KMS-11 (cell line): ENCODE data around the gene HSP90AB1.

ENCODE experiments used
- H2AFZ ChIP-seq: fragments of 200-600 bp; sonication (generic); 2 replicates; pipeline ENCODE4 v1.6.1; 2016; ENCODE audit warnings: antibody characterized with exemption, mixed run types, low read depth
- H3K27ac ChIP-seq: fragments of 200-600 bp; sonication (generic); 2 replicates; pipeline ENCODE4 v1.6.1; 2016; ENCODE audit warnings: mild to moderate bottlenecking, mixed run types
- H3K27me3 ChIP-seq: fragments of 200-600 bp; sonication (generic); 2 replicates; pipeline ENCODE4 v1.6.1; 2017; ENCODE audit warnings: mild to moderate bottlenecking, low read depth, mixed run types, moderate library complexity; ENCODE audit not compliant: insufficient read depth
- H3K36me3 ChIP-seq: fragments of 200-600 bp; sonication (generic); 2 replicates; pipeline ENCODE4 v1.6.1; 2017; ENCODE audit warnings: mild to moderate bottlenecking, mixed run types; ENCODE audit not compliant: insufficient read depth
- H3K4me1 ChIP-seq: fragments of 200-600 bp; sonication (generic); 2 replicates; pipeline ENCODE4 v1.6.1; 2016; ENCODE audit warnings: mild to moderate bottlenecking, low read depth, mixed run types; ENCODE audit not compliant: poor library complexity, severe bottlenecking
- H3K4me2 ChIP-seq: fragments of 200-600 bp; sonication (generic); 2 replicates; pipeline ENCODE4 v1.7.0; 2016; ENCODE audit warnings: mild to moderate bottlenecking, mixed run types
- H3K4me3 ChIP-seq: fragments of 200-600 bp; sonication (generic); IDR thresholded peaks from 2 replicates; pipeline ENCODE4 v1.6.1; 2017; ENCODE audit warnings: low read depth, low read length, mixed read lengths; ENCODE audit not compliant: insufficient read depth
- H3K79me2 ChIP-seq: fragments of 200-600 bp; sonication (generic); 2 replicates; pipeline ENCODE4 v1.6.1; 2016; ENCODE audit warnings: low read depth, mixed run types; ENCODE audit not compliant: insufficient read depth
- H3K9ac ChIP-seq: fragments of 200-600 bp; sonication (generic); 2 replicates; pipeline ENCODE4 v1.6.1; 2016; ENCODE audit warnings: mild to moderate bottlenecking, mixed run types
- H4K20me1 ChIP-seq: fragments of 200-600 bp; sonication (generic); 2 replicates; pipeline ENCODE4 v1.6.1; 2016; ENCODE audit warnings: mild to moderate bottlenecking, mixed run types; ENCODE audit not compliant: insufficient read depth
- TF ChIP-seq, protein P1 (sequence below): fragments of 200-600 bp; sonication (generic); conservative IDR thresholded peaks from 2 replicates; pipeline ENCODE4 v1.6.1; 2017; ENCODE audit warnings: low read depth, mild to moderate bottlenecking, antibody characterized with exemption, low read length, moderate library complexity, mixed read lengths

HSP90AB1 gene

DNA sequence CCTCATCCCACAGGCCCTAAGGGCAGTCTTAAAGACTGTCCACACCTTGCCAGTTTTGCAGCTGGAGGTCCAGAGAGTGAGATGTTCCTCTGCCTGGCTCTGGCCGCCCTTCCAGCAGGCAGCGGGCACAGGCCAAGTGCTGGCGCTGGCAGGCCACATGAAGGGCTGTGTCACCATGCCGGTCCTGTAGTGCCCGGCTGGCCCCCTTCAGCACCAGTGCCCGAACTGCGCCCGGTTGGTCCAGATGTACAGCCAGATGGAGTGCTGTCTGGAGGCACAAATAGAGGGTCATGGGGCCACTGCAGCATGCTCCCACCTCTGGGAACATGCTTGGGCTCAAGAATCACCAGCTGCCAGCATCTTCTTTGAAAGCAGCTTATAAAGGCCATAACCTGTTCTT, 14.7 kb downstream of the HSP90AB1 start:
- H4K20me1 ChIP-seq: no peaks in the 10 kb centered on the region
- H3K27me3 ChIP-seq: no peaks in the 10 kb centered on the region
- peak overlapping the region; percentile 100; the same call in 1 of the 2 replicates for H3K4me2 ChIP-seq
- no peak overlapping the region for H3K9ac ChIP-seq
- TF ChIP-seq, protein P1, sequence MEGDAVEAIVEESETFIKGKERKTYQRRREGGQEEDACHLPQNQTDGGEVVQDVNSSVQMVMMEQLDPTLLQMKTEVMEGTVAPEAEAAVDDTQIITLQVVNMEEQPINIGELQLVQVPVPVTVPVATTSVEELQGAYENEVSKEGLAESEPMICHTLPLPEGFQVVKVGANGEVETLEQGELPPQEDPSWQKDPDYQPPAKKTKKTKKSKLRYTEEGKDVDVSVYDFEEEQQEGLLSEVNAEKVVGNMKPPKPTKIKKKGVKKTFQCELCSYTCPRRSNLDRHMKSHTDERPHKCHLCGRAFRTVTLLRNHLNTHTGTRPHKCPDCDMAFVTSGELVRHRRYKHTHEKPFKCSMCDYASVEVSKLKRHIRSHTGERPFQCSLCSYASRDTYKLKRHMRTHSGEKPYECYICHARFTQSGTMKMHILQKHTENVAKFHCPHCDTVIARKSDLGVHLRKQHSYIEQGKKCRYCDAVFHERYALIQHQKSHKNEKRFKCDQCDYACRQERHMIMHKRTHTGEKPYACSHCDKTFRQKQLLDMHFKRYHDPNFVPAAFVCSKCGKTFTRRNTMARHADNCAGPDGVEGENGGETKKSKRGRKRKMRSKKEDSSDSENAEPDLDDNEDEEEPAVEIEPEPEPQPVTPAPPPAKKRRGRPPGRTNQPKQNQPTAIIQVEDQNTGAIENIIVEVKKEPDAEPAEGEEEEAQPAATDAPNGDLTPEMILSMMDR: no peak
- peaks cover 50% of the 10 kb centered on the region for H3K79me2 ChIP-seq
- no peak overlapping the region for H3K4me3 ChIP-seq
- H2AFZ ChIP-seq: no peak overlapping the region
- H3K36me3 ChIP-seq: no peaks in the 10 kb centered on the region; the same call in 1 of the 2 replicates
- H3K27ac ChIP-seq: peak overlapping the region; percentile 96; the same call in 1 of the 2 replicates
- H3K4me1 ChIP-seq: peaks cover 50% of the 10 kb centered on the region

DNA sequence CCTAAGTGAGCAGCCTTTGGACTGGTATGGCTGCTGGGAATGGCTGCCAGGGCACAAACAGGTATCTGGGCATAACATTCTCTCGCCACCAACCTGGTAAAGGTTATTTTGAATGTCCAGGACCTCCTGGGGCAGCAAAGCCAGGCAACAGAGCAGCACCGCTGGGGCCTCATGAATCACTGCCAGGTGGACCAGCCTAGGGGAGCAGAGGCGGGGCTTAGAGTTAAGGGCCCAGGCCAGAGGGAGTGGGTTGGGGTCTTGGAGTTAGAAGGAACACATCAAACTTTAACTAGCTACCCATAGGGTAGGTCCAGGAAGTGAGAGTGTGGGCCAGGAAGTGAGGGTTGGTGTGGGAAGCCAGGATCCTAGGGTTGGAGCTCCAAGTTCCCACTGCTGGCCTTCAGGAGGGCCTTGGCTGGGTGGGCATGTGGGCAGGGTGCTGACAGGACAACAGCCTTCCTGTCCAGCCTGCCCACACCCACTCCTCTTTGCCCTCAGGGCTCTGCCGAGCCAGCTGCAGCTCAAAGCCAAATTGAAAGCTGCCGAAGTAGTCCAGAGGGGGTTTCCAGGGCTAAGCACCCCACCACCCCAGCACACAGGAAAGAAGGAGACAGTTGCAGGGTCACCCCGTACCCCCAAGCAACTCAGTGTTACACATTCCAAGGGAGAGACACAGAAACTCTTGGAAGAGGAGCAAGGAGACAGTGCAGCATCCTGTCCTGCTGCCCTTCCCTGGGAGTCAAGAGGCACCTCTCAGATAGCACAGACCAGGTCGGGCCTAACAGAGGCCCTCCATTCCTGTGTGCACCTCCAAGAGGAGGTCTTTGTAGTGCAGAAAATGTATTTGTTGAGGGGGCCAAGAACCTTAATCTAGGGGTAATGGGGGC, 15.8 kb downstream of the HSP90AB1 start:
- Histone ChIP-seq H3K4me1 (peaks cover 57% of the 10 kb centered on the region), H3K4me3 (no peak overlapping the region), H2AFZ (no peak overlapping the region), H3K27ac (peak overlapping the region; percentile 96), H3K4me2 (peak overlapping the region; percentile 100), H3K27me3 (no peaks in the 10 kb centered on the region), H3K9ac (peak overlapping the region; percentile 92), H3K79me2 (peaks cover 45% of the 10 kb centered on the region), H3K36me3 (no peaks in the 10 kb centered on the region; the same call in 1 of the 2 replicates), H4K20me1 (no peaks in the 10 kb centered on the region)
- TF ChIP-seq, protein P1: no peak

DNA sequence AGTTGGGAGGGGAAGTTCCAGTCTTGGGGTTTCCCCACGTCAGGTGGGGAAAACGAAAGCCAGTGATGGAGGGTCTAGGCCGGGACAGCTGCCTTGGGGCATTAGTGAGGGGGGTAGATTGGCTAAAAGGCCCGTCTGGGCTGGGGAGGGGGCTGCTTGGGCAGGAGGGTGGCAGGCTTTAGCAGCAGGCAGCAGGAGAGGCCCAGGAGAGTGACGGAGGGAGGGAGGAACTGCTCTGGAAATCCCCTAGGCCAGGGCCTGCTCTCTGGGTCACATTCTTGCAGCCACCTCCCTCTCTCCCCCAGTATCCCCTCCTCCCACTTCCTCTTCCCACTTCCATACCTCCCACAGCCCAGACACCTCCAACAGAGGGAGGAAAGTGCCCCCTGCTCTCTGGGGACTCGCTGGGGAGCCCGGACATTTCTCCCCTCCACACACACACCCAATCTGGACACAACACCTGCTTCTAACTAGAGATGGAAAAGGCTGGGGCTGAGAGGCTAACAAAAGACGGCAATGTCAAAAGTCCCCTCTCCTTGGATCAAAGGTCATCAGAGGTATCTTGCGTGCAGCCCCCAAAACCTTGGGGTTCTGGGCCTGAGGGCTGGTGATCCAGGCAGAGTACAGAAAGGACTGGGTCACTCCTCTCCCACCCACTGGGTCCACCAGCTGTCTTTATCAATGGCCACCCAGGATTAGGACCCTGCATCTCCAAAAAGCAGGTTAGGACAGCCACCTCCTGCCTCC, 16.6 kb downstream of the HSP90AB1 start:
- Histone ChIP-seq H2AFZ (no peak overlapping the region), H3K36me3 (no peaks in the 10 kb centered on the region; the same call in 1 of the 2 replicates), H3K27ac (peak overlapping the region; percentile 96), H3K4me3 (no peak overlapping the region), H3K27me3 (no peaks in the 10 kb centered on the region), H3K4me2 (peak overlapping the region; percentile 100), H3K9ac (peak overlapping the region; percentile 92), H4K20me1 (no peaks in the 10 kb centered on the region), H3K4me1 (peaks cover 52% of the 10 kb centered on the region), H3K79me2 (peaks cover 45% of the 10 kb centered on the region)
- TF ChIP-seq, protein P1: no peak

DNA sequence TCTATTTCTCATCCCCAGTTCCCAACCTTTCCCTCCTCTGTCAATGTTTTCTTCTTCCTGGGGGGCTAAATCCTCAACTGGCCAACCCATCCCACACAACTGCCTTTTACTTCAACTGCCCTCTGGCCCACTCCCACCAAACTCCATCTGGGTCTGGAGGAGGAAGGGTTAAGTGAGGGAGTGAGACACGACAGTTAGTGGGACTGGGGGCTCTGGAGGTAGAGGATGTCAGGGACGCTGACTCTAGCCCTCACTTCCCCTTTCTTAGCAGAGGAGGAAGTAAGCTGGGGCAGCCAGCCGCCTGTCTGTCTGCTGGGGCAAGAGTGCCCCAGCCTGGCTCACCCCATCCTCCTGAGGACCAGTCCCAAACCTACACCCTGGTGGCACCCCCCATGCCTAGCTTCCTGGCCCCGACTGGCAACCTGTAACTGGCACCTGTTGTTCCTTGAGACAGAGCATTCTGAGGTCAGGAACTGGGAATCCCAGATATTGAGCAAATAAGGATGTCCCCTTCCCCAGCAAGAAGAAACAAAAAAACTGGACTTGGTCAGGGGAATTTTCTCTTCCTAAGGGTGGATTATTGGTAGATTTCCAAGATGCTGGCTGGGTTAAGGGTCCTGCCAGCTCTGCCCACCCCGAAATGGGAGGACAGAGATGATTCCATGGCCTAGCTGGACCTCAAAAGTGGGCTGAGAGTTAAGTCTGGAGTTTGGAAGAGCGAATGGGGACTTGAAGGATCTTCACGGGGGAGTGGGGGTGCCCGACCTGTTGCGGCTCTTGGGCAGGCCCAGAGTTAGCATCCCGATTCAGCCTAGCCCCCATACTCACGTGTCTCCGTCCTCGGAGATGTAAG, 17.5 kb downstream of the HSP90AB1 start:
- peak overlapping the region; percentile 92 for H3K9ac ChIP-seq
- peaks cover 51% of the 10 kb centered on the region for H3K4me1 ChIP-seq
- H3K79me2 ChIP-seq: peaks cover 45% of the 10 kb centered on the region
- H3K4me3 ChIP-seq: no peak overlapping the region
- TF ChIP-seq, protein P1: no peak; the same call in 1 of the 2 replicates
- no peaks in the 10 kb centered on the region for H4K20me1 ChIP-seq
- peak overlapping the region; percentile 50; the same call in 1 of the 2 replicates for H2AFZ ChIP-seq
- no peaks in the 10 kb centered on the region for H3K36me3 ChIP-seq
- H3K27me3 ChIP-seq: peaks cover 7% of the 10 kb centered on the region; the same call in 1 of the 2 replicates
- peak overlapping the region; percentile 96 for H3K27ac ChIP-seq
- peak overlapping the region; percentile 100 for H3K4me2 ChIP-seq
